ENCODE results near the gene CLEC2L. TPM values are rescaled to one million over a fixed set of nuclear protein-coding genes. Genes with fewer than 3 reads are reported as not detected.

CLEC2L gene
- total RNA-seq, 3 donors from 2014 or later = not detected

DNA sequence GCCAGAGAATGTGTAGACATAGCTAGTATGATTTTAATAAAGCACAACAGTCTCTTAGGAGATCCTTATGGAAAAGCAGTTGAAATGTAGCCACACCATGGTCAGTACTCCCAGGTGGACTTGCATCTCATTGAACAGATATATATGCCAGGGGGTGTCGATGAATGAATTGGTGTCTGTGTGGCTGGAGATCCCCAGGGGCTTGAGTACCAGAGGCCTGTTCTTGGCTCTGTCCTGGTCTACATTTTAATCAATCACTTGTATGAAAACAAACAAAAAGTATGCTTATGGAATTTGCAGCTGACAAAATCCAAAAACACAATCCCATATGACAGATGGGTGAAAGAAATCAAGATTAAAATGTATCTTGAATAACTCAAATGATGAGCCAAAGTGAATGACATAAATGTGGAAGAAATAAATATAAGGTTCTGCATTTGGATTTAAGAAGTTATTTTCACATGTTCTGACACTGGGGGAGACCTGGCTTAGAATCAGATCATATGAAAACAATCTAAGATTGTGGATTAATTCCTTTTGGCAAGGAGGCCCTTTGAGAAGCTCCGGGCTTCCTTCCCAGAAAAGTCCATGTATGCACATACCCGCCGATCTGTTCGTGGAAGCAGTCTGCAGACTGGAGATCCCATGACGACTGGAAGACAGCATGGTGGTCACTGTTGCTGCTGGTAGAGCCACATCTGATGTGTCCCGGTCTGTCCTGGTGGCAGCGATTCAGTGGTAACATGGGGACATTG lies 15.6 kb downstream of the CLEC2L start:
- no peaks in the 10 kb centered on the region for H3K4me1 ChIP-seq (ENCODE audit: low read depth)
- no peaks in the 10 kb centered on the region for H3K9me3 ChIP-seq
- TF ChIP-seq, protein P1, sequence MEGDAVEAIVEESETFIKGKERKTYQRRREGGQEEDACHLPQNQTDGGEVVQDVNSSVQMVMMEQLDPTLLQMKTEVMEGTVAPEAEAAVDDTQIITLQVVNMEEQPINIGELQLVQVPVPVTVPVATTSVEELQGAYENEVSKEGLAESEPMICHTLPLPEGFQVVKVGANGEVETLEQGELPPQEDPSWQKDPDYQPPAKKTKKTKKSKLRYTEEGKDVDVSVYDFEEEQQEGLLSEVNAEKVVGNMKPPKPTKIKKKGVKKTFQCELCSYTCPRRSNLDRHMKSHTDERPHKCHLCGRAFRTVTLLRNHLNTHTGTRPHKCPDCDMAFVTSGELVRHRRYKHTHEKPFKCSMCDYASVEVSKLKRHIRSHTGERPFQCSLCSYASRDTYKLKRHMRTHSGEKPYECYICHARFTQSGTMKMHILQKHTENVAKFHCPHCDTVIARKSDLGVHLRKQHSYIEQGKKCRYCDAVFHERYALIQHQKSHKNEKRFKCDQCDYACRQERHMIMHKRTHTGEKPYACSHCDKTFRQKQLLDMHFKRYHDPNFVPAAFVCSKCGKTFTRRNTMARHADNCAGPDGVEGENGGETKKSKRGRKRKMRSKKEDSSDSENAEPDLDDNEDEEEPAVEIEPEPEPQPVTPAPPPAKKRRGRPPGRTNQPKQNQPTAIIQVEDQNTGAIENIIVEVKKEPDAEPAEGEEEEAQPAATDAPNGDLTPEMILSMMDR (IDR thresholded peaks at IDR 0.05) = no peak
- intact Hi-C loops (cut with DNase I, micrococcal nuclease) = no loop called here
- no peak overlapping the region for H3K4me3 ChIP-seq
- H3K36me3 ChIP-seq (ENCODE audit: low read depth) = no peaks in the 10 kb centered on the region
- DNase-seq (no peak), ATAC-seq (no peak)

DNA sequence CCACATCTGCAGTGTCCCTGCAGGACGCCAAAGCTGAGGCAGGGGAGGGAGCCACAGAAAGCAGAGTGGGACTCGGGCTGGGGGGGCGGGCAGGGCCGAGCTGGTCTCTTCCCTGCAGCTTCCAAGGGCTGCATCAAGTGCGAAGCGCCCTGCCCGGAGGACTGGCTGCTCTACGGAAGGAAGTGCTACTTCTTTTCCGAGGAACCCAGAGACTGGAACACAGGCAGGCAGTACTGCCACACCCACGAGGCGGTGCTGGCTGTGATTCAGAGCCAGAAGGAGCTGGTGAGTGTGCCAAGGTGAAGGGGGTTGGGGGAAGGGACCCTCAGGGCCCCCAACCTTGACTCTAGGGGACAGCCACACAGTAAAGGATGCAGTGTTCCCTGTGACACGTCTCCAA lies 16.7 kb downstream of the CLEC2L start:
- Histone ChIP-seq H3K4me3 (no peak overlapping the region), H3K4me1 (ENCODE audit: low read depth) (no peaks in the 10 kb centered on the region), H3K36me3 (ENCODE audit: low read depth) (no peaks in the 10 kb centered on the region), H3K9me3 (no peaks in the 10 kb centered on the region)
- ATAC-seq (peak; percentile 46), DNase-seq (no peak)
- intact Hi-C loops (cut with DNase I, micrococcal nuclease) = no loop called here
- TF ChIP-seq, protein P1 (IDR thresholded peaks at IDR 0.05) = no peak

DNA sequence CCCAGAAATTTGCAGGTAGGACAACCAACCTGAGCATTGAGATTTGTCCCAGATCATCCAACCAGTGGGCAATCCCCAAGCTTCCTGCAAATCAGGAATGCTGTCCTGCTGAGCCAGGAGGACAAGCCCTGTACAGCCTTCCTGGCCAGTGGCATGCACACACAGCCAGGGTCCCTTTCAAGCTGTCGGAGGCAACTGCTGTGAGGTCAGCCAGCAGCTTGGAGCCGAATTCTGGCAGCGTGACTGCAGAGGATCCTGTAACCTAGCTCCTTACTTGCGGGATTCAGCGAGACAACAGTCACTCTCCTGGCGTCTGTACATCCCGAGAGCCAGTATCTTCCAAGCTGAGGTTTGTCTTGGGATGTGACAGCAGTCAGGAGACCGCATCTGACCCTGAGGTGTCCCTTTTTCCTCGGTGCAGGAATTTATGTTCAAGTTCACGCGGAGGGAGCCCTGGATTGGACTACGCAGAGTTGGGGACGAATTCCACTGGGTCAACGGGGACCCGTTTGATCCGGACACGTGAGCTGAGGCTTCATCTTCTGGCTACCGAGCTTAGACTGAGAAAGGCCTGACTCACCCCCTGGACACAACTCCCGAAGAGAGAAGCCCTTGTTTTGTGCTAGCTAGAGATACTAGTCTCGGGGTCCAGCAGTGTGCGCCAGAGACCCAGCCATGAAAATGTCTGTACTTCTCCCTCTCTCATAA lies 18.3 kb downstream of the CLEC2L start:
- no peaks in the 10 kb centered on the region for H3K4me1 ChIP-seq (ENCODE audit: low read depth)

DNA sequence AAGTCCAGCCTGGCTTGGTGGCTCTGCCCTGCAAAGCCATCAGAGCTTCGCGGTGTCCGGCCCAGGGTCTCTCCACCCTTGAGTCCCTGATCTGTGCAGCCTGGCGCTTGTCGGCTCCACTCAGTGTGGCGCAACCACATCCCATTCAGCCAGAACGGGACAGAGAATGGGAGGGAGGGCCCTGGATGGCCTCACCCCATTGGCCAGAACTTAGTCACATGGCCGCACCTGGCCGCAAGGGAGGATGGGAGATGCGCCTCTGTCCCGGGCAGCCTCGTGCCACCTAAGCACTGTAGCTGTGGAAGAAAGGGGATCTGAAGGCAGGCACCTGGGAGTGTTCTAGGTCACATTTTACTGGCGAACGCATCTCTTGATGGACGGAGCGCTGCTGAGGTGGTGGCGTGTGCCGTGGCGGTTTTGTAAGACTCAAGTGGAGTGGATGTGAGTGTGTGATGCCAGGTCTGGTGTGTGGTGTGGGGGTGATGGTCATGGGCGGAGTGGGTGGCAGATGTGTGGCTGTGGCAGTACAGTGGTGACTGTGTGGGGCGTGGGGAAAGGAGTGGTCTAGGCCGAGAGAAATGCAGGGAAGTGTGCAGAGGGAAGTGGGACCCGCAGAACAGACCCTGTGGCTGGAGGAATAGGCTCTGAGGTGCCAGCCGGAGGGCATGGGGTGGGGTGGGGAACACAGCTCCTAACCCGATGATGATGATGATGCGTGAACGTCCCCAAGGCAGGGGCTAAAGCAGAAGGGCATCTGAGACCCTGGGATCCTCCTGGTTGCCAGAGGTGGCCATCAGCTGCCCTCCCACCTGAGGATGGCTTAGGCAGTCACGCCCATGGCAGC lies 19.0 kb downstream of the CLEC2L start:
- no peaks in the 10 kb centered on the region for H3K9me3 ChIP-seq
- intact Hi-C loops (cut with DNase I, micrococcal nuclease) = no loop called here
- H3K36me3 ChIP-seq (ENCODE audit: low read depth) = no peaks in the 10 kb centered on the region
- TF ChIP-seq, protein P1 (IDR thresholded peaks at IDR 0.05) = no peak
- no peak overlapping the region for H3K4me3 ChIP-seq
- ATAC-seq (no peak), DNase-seq (no peak)
- no peaks in the 10 kb centered on the region for H3K4me1 ChIP-seq (ENCODE audit: low read depth)

More for the DNA sequence above, 18.3 kb downstream of the CLEC2L start:
- H3K9me3 ChIP-seq = no peaks in the 10 kb centered on the region
- H3K4me3 ChIP-seq = no peak overlapping the region
- intact Hi-C loops (cut with DNase I, micrococcal nuclease) = no loop called here
- ATAC-seq (no peak), DNase-seq (no peak)
- TF ChIP-seq, protein P1 (IDR thresholded peaks at IDR 0.05) = no peak
- H3K36me3 ChIP-seq (ENCODE audit: low read depth) = no peaks in the 10 kb centered on the region

DNA sequence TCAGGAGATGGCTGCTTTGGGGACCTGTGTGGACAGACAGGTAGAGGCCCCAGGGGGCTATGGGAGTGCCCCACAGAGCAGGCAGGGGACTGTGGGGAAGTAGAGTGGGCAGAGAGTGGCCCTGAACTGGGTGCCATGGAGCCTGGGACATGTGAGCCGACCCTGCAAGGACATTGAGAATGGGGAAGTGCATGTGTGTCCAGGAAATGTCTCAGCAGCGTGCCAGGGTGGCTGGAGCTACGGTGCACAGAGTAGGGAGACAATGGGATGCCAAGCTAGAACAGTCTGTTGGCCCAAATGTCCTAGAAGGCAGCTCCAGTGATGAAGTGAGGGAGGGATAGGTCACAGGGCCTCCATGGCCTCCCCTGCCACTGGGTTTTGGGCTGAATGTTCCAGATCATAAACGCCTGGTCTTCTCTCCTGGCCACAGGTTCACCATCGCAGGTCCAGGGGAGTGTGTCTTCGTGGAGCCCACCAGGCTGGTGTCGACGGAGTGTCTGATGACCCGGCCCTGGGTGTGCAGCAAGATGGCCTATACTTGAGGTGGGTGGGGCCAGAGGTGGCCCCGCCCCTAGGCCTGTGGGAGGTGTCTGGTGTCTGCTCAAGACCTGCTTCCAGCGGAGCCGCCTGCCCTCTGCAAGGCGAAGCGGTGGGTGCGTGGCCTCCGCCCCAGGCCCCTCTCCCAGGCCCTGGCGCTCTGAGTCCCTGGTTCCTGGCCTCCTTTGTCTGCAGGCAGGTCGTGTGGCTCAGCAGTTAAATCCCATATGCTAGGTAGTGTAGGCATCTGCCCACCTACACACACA lies 20.5 kb downstream of the CLEC2L start:
- H3K36me3 ChIP-seq (ENCODE audit: low read depth) = no peaks in the 10 kb centered on the region
- intact Hi-C loops (cut with DNase I, micrococcal nuclease) = no loop called here
- no peaks in the 10 kb centered on the region for H3K9me3 ChIP-seq
- no peaks in the 10 kb centered on the region for H3K4me1 ChIP-seq (ENCODE audit: low read depth)
- ATAC-seq (no peak), DNase-seq (no peak)
- TF ChIP-seq, protein P1 (IDR thresholded peaks at IDR 0.05) = no peak
- H3K4me3 ChIP-seq = no peak overlapping the region
